HK-2 (cell line): ENCODE results near the gene LRRC7.
A peak's percentile ranks its signal among the peaks of the same experiment; 100 is the strongest.

Experiments
- DNase-seq: peaks from one replicate; pipeline ENCODE4 v3.0.0-alpha.2; 2018; ENCODE audit not compliant: unreplicated experiment

Gene LRRC7

DNA sequence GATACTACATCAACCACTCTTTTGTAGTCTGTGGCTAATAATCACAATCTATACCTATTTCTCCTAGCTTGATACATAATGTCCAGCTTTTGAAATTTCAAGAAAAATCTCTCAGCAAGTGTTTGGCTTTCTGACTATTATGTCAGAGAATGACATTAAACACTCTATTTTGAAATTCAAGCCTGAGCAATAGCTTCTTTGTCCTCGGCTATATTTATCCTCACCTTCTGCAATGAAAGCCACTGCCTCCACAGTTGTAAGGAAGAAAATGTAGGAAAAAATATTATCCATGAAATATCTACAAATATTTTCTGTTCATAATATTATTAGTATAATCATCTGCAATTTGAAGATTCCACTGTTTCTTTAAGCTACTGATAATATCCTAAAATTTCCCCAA is 22.1 kb downstream of the LRRC7 start:
- DNase-seq: no peak

DNA sequence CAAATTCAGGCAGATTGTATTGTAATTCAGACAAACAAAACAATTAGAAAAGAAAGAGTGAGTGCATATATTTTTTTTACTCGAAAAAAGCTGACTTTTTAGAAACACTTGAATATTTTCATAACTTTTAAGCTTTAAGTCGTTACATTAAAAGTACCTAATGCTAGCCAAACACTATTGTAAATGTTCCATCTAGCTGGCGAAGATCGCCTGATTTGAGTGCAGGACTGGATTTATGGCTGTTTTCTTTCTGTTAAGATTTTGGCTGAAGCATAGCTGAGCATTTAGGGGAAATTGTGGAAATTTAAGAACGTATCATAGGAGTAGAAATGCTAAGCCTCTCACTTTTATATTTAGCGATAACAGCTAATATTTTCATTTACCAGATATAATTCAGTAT is 24.6 kb downstream of the LRRC7 start:
- no peak for DNase-seq

DNA sequence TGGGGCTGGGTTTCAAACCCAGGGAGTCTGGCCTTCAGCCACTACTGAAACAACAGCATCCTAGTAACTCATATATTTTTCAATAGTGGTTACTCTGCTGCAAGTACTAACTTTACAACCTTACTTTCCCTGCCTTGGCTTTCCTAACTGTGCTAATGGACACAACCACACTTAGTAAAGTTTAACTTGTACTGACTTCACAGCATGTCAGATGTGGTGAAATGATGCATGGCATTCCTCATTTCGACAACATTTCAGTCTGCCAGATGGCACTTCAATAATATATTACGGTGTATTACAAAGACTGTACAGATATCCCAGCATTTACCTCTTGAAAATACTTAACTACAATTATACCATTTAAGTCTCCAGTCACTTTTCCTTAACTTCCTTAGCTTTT is 27.8 kb downstream of the LRRC7 start:
- DNase-seq: no peak

DNA sequence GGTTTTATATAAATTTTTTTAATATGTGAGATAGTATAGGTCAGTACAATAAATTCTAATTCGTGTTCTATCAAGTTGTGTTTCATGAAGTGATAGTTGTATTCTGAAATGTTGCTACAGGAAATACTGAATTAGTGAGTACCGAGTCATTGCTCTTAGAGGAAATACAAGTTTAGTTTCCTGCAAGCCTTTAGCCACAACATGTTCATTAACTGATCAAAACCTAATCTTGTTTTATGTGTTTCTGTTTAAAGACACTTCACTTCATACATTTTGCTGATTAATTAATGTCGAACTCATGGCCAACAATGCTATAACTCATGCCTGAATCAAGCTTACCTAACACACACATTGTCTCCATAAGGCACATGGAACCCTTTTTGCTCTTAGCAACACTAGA is 43.6 kb downstream of the LRRC7 start:
- no peak for DNase-seq

DNA sequence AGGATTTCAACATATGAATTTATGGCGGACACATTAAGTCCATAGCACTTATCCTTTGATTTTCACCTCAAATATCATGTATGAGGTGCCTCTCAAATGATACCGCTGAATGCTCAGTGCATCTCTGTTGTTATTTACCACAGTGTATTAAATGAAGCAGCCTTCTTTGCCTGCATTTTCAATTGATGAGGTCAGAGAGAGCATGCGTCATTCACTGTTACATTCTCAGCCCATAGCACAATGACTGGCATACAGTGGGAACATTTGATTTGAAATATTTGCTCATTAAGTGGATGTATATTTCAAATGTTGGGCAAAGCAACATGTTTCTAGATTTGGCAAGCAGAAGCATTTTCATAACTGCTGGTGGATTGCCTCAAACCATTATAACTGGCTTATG is 45.7 kb downstream of the LRRC7 start:
- no peak for DNase-seq

DNA sequence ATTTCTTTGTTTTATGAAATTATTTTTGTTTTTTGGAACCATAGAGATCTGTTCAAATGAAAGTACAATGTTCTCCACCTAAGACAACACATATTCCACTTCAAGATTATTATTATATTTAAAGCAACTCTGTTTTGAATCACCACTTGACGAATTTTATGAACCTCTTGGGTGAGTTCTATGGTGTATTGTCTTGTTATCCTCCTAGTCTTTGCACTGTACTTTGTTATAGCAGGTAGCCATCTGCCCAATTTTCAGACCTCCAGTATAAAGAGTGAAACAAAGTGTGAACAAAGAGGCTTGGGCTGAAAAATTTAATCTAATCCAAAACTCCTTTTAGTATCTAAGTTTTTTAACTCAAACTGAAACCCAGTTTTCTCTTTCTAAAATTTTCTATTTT is 71.0 kb downstream of the LRRC7 start:
- DNase-seq: no peak

DNA sequence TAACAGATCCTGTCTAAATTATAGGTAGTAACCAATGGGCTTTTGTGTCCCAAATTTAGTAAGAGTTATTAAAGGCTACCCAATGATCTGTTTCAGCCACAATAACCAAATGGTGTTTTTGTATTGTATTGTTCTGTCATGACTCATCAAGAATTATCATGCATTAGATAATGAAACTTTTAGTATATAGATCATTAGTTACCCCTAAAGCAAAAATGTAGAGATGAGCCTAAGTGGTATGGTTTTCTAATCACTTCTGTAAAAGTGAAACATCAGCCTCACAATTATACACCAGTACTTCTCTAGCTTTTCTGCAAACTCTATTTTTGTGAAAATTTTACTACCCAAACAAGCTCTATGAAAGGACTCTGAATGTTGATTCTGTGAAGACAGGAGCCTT is 71.4 kb downstream of the LRRC7 start:
- DNase-seq: no peak

DNA sequence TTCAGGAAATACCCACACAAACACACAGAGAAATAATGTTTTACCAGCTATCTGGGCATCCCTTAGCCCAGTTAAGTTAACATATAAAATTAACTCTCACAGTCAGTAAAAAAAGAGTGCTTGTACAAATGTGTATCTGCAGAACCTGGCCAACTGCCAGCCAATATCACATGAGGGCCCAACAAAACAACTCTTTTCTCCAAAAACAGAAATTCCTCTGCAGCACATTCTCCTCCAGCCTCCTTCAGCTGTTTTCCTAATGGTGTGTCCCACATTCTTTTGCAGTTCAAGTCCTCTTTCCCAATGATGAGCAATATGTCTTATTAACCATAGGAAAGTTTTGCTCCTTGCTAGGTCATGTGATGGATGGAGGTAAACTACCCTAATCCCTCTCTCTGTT is 75.5 kb downstream of the LRRC7 start:
- DNase-seq: no peak

DNA sequence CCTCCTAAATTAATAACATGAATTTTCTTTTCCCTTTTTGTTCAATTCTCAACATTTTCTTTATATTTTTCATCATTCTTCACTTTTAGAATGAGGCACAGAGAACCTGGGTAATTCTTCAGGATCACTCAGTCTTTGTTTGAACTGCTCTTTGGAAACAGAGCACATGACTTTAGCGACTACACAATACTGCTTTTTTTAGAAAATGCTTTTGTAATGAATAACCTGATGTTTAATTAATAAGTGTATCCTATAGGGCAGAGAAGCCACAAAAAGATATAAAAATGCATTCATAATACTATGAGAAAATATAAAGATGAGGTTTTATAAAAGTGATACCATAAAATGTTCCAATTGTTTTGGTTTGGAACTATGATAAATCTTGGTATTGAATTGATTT is 77.8 kb downstream of the LRRC7 start:
- no peak for DNase-seq

DNA sequence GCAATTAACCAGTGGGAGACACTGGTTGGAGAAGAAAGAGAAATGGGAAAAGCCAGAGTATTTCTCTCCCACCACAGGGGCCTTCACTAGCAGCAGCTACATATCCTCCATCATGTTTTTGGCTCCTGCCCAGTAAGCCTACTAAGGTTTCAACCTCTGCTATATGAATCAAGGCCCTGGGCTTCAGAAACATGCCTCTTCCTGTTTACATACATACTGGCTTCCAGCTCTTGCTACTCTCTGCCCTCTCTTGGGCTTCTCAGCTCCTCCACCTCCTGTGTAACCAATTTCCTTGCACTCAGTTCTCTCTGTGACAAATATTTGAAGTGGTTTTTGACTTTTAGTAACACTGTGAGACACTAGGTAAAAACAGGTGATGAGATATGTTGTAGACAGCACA is 80.8 kb downstream of the LRRC7 start:
- DNase-seq: no peak

DNA sequence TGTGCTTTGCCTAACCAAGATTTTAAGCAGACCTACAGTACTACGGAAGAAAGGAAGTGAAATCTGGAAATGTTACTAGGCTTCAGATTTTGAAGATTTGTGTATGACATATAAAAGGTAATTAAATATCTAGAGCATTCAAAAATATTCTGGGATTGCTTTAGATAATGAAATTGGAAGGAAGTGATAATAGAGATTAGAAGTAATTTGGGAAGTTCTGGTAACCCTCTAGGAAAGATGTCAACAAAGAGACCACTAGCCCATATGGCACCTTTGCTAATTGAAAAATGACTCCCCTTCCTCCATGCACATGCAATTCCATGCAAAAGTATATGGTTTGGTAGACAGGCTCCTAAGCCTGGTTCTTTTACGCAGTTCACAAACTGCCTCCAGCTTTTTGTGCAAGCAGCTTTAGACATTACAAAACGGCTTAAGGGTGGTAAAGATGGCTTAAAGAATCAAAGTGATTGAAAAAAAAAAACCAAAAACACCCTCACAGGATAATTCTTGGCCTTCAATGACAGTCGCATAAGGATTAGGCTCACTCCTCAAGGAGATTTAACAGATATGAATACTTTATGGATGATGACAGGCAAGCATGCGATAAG is 81.8 kb downstream of the LRRC7 start:
- DNase-seq: no peak

DNA sequence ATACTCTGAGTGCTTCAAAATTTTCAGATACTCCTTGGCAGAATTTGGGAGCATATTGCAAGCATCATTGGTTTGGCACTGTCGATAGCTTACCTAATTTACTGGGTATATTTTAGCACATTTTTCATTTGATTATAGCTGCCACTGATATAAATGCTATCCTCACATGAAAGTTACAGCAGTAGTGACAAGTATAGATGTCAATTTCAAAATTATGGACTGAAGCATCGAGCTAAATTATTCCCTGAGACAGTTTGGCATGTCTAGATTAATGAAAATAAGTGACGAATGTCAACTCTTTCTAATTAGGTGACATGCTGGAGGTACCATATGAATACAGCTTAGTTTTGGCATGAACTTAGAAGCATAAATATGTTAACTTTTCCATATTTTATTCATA is 83.1 kb downstream of the LRRC7 start:
- no peak for DNase-seq

DNA sequence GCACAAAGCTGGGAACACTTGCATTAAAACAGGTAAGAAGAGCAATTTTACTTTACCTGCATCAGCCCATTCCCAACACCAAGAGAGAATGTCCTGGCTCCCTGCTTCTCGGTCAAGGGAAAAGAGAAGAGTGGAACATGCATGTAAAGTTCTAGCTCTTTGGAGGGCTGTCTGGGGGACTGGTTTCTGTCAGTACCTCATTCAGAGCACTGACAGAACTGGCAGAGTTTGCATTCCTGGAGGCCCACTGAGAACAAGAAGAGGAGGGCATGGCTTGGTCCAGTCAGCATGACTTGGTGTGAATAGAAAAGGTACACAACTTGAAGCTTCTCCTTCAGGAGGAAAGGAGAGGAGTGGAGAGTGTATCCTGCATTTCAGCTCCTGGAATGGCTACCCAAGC is 83.9 kb downstream of the LRRC7 start:
- DNase-seq: no peak

DNA sequence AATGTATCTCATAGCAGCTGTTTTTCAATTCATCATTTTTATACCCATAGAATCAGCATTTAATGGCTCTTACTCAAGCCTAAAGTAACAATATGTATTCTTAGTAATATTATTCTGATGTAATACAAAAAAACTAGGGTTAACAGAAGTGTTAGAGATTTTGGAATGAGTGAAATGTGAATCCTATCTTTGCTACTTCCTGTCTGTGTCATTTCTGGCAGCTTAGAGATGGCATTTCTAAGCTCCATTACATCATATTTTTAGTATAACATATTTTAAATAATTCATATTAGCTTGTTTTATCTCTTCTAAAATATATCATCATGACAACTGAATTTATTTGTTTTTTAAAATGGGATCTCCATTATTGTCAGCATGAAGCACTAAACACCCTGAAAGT is 90.2 kb downstream of the LRRC7 start:
- DNase-seq: no peak

DNA sequence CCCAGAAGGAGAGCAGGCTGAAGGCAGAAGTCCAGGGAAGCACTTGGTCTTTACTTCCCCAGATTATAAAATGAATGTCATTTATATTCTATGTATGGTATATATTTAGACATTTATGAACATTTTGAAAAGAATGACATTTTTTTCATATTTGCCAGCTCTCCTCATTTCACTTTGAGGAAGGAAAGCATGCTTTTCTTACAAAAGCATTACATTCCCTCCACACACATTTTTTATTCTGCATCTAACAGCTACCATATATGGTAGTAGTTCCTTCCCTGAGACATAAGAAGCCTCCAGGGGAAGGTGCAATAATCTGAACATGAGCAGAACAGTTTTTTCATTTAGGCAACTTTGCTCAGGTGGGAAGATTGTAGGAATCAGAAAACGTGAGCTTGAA is 94.0 kb downstream of the LRRC7 start:
- DNase-seq: no peak

DNA sequence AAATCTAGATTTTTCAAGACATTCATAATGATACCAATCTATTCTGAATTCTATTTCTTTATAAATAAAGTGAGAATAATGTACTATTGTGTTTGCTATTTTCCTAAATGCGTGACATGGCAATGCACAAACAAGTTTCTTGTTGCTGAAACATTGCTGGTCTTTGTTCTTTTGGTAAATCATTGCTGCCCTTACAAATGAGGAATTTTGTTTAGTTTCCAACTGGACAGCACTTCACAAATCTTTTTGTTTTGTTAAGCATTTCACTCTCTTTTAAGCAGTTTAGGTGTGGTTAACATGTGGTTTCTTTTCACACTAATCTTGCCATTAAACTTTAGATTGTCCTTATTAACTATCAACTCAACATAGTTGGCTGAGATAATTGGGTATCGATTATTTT is 94.6 kb downstream of the LRRC7 start:
- no peak for DNase-seq

DNA sequence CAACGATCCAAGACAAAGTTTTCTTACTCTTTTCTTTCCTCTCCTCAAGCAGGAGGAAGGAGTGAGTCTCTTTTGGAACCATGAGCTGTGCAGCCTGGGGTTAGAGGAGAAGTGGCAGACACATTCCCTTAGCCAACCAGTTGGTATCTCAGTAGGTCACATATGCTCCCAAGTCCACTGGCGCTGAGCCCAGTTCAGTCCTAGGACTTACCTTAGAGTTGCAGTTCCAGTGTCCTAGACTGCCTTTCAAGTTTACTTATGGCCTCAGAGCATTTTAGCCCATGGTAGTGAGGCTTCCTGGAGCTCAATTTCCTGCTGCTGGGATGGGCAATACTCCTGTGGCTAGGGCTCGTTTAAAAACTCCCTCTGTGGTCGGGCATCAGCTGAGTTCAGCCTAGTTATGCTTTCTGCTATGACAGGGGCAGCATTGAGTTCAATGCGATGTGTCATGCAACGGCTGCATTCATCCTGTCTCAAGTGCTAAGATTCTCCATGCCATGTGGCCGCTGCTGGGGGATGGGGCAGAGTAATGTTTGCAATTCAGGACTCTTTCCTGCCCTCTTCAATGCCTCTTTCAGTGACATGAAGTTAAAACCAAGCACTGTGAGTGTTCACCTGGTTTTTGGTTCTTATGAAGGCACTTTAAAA is 103.8 kb downstream of the LRRC7 start:
- peak; percentile 69 for DNase-seq

DNA sequence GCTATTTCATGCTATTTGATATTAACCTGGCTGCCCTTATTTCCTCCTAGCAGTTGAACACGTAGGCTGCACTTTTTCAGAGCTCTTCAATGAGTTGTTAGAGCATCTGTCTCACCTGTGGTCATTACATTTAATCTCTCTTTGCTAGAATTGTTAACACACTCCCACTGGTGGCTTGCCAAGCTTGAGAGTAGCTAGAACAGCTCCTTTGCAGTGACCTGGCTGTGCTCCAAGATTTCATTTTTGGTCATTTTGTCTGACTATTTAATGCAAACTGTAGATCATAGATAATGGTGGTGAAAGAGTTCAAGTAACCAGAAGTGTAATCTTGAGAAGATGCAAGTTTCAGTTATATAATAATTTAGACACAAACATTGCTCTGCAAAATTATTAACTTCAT is 105.6 kb downstream of the LRRC7 start:
- DNase-seq: no peak

DNA sequence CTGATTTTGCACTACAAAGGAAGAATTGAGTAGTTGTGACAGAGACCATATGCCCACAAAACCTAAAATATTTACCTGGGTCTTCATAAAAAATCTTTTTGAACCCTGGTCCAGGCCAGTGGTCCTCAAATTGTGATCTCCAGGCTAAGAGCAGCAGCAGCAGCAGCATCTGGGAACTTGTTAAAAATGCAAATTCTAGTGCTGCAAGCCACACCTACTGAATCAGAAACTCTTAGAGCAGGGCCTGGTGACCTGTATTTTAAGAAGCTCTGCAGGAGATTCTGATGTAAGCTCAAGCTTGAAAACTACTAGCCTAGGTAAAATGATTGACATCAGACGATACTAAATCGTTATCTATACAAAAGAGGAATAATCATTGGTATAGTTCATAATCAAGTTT is 112.2 kb downstream of the LRRC7 start:
- no peak for DNase-seq

DNA sequence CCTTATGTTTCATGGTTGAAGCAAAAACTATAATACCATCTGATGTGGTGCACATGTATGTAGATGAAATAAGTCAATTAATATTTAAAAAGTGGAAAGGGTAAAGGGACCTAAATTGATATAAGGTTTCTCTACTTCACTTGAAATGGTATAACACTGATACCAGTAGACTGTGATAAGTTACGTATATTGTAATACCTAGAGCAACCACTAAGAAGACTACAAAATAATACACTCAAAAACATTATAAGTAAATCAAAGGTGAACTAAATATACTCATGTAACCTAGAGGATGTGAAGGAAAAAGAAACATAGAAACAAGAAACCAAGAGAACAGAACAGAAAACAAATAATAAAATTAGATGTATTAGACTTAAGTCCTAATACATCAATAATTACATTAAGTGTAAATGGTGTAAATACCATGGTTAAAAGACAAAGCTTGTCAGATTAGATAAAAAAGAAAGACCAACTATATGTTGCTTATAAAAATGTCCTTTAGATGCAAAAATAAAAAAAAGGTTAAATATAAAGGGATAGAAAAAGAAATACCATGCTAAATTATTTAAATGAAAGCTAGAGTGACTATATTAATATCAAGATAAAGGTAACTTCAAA is 118.8 kb downstream of the LRRC7 start:
- no peak for DNase-seq

DNA sequence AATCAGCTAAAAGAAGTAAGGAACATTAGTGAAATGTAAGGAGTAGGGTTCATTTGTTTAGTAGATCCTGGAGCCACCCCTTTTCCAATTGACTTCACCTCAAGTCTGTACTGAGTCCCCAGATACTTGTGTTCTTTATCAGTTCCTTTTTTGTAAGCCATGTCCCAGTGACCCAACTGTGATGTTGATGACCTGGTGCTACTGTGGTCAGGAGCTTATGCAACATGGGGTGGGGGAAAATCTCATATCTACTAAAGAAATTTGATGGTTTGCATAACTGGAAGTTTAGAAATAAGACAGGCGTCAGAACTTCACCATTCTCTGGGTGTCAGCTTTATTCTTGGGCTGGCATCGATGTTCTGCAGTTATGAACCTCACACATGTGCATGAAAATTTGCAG is 120.5 kb downstream of the LRRC7 start:
- DNase-seq: no peak

DNA sequence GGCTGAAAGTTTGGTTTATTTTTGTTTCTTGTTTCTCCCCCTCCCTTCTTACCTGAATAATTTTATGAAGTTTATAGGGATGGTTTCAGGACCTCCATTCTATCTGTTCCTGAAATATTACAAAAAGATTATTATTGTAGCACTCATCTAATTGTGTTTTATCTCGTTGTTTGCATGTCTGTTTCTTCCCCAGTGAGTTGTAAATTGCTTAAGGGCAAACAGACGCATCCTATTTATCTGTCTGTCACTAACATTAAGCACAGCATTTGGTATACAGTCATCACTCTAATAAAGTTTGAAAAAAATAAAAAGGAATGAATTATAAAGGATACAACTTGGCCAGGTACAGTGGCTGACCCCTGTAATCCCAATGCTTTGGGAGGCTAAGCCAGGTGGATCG is 123.5 kb downstream of the LRRC7 start:
- DNase-seq: no peak

DNA sequence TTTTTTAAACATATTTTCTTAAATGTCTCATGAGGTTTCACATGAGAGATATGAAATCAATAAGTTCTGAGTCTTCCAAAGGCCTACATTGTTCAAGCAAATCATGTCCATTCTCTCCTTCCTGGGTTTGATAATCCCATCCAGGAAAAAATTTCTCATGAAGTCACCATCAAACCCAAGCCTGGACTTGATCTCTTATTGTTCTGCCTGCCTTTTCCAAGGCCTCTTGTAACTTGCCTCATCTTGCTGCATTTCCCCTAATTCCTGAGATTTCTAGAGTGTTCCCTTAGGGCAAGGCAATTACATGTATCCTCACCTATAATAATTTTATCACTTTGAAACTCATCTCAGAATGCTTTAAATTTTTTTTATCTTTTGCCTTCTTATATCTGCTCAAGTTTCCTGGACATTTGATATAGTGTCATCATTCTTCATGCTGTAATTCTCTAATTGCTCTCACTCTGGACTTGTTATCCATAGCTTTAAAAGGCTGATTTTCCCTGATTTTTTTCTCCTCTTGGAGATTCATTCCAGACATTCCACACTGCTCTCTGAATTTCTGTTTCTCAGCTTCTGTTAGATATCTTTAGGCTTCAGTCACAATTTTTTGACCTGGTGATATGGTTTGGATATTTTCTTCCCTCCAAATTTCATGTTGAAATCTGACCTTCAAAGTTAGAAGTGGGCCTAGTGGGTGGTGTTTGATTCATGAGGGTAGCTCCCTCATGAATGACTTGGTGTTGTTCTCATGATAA is 126.4 kb downstream of the LRRC7 start:
- DNase-seq: no peak
